HG03045 (cell line): ENCODE results near the gene PRM2.
"Not testable (repeated sequence)": the region's sequence is repeated elsewhere in the genome, so short reads cannot be mapped to it uniquely, and the experiment has no call there.

ENCODE experiments used
- ATAC-seq: cut with Tn5 transposase; IDR thresholded peaks from one replicate; pipeline ENCODE4 v1.9.1; 2021; ENCODE audit warnings: mild to moderate bottlenecking, moderate library complexity; ENCODE audit not compliant: unreplicated experiment

Gene PRM2

GRCh38 chr16:11290102-11290893, 14.0 kb upstream of the PRM2 start:
- no peak for ATAC-seq

GRCh38 chr16:11289696-11290095, 13.4 kb upstream of the PRM2 start:
- not testable (repeated sequence) for ATAC-seq

GRCh38 chr16:11289202-11289601, 12.9 kb upstream of the PRM2 start:
- ATAC-seq: no peak

GRCh38 chr16:11285842-11286241, 9.6 kb upstream of the PRM2 start:
- no peak for ATAC-seq

- ATAC-seq: no peak
Measured at GRCh38 chr16:11283820-11284248, 7.6 kb upstream of the PRM2 start.

- no peak for ATAC-seq
Measured at GRCh38 chr16:11280616-11281522, 4.6 kb upstream of the PRM2 start, which contains the start of gene PRM1. Gene PRM1, minus strand, starts transcription at chr16:11281330. Its CDS starts 92 bp downstream, at chr16:11281238.

DNA sequence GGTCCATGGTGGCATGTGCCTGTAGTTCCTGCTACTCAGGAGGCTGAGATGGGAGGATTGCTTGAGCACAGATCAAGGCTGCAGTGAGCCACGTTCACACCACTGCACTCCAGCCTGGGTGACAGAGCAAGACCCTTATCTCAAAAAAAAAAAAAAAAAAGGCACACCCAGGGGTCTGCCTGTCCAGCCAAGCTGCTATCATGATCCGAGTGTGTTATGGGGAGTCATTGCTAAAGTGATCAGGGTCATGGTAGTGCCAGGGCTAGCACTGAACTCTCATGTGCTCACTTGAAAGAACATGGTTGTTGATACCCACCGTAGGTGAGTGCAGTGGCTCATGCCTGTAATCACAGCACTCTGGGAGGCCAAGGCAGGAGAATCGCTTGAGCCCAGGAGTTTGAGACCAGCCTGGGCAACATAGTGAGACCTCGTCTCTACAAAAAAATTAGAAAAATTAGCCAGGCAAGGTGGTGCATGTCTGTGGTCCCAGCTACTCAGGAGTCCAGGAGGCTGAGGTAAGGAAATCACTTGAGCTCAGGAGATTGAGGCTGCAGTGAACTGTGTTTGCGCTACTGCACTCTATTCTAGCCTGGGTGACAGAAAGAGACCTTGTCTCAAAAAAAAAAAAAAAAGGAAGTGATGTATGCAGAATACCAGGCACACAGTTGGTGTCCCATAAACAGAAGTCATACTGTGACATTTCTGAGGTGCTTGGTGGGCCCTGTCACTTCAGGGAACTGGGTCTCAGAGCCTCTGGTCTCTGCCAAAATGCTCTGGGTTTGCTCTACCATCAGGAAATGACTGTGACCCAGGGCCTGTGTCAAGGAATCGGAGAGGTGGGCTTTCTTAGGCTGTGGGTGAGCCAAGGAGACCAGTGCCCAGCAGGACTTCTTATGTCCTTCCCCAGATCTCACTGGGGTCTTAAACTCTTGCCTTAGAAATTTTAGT, 2.7 kb upstream of the PRM2 start:
- no peak for ATAC-seq

- ATAC-seq: no peak
Measured at GRCh38 chr16:11277607-11278337, 1.5 kb upstream of the PRM2 start.

DNA sequence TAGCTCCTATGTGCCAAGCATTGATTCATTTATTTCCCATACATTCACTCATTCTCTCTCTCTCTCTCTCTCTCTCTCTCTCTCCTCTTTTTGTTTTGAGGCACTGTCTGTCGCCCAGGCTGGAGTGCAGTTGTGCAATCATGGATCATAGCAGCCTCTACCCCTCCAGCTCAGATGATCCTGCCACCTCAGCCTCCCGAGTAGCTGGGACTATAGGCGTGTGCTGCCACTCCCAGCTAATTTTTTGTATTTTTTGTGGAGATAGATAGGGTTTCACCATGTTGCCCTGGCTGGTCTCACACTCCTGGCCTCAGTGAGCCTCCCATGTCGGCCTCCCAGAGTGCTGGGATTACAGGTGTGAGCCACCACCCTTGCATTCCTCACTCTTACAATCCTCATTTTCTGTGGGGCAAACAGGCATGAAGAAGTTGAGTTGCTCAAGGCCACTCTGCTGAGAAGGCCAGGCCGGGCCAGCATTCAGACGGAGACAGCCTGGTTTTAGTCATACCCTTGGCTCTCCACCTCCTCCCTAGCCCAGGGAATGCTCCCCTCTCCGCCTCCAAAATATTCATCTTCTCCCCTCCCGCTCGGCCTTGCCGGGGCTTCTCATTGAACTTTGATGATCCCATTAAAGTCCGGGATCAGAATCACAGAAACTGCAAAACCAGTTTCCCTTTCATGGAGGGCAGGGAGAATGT, 765 bp upstream of the PRM2 start:
- ATAC-seq: no peak

DNA sequence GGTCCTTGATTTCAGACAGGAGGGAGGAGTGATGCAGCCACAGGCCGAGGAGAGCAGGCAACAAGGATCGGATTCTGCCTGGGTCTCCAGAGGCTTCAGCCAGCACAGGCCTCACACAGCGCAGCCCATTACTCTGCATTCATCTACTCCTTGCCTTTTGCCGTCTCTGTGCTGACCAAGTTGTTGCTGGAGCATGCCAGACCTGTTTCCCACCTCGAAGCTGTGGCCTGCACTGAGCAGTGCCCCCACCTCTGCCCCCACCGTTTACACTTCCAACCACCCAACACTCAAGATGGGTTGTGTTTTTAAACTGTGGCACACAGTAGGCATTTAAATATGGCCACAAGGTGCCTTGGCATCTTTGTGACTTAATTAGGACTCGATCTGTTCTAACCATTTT, 1.3 kb downstream of the PRM2 start:
- ATAC-seq: no peak

- ATAC-seq: no peak
Measured at GRCh38 chr16:11273721-11274324, 2.5 kb downstream of the PRM2 start.

GRCh38 chr16:11272921-11273720, 3.2 kb downstream of the PRM2 start, which contains the start of gene PRM3:
Gene PRM3, minus strand, starts transcription at chr16:11273629. Its CDS starts 34 bp downstream, at chr16:11273595.
- ATAC-seq: no peak

DNA sequence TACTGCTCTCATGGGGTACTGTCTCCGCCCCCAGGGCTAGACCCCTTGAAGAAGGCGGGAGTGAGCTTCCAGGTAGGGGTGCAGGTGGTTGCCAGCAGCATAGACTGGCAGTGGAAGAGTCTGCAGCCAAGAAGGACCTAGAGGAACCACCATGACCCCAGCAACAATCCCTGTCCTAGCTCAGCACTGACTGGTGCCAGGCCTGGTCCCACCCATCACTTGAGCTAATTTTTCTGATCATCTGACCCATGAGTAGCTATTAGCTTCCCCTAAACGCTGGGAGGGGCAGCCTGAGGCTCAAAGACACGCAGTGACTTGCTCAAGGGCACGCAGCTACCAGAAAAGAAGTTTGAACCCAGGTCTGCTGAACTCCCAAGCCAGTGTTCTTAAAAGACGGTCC, 3.8 kb downstream of the PRM2 start:
- no peak for ATAC-seq

GRCh38 chr16:11271610-11272009, 4.7 kb downstream of the PRM2 start:
- ATAC-seq: no peak

DNA sequence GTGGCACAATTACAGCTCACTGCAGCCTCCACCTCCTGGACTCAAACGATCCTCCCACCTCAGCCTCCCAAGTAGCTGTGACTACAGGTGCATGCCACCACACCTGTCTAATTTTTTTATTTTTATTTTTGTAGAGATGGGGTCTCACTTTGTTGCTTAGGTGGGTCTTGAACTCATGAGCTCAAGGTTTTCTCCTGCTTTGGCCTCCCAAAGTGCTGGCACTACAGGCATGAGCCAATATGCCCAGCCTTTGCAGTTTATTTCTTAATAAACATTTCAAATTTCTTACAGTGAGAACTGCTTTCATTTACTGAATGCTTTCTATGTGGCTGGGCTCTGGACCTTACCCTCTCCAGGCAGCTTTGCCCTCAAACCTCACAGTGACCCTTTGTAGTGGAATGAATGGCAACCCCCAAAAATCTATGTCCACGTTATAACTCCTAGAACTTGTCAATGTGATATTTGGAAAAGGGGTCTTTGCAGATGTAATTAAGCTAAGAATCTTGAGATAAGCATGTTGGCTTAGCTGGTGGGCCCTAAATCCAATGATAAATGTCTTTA, 5.6 kb downstream of the PRM2 start:
- ATAC-seq: no peak

- ATAC-seq: no peak
Measured at GRCh38 chr16:11268921-11269375, 7.3 kb downstream of the PRM2 start, which contains the start of gene TNP2. Gene TNP2, minus strand, starts transcription at chr16:11269325. Its CDS starts 63 bp downstream, at chr16:11269262.

- ATAC-seq: no peak
Measured at GRCh38 chr16:11265124-11265523, 11.2 kb downstream of the PRM2 start.
